Measurements from ENCODE around the gene ZSCAN1. TPM values are rescaled to one million over a fixed set of nuclear protein-coding genes. Genes with fewer than 3 reads are reported as not detected.

ZSCAN1 gene
- total and polyA plus RNA-seq, 2 experiments from 2014 or later, result 0.33 to 1.1 TPM

- DNase-seq (ENCODE audit: low spot score), result no peak
- 1% methylated on average over 23 of the region's 23 CpGs for WGBS (ENCODE audit: low lambda C conversion rate, missing lambda C conversion rate)
- Histone ChIP-seq H3K27me3 (no peaks in the 10 kb centered on the region), H4K20me1 (ENCODE audit: insufficient read depth, poor library complexity, severe bottlenecking) (no peaks in the 10 kb centered on the region), H3K4me3 (peak overlapping the region; percentile 94), H3K79me2 (peaks cover 40% of the 10 kb centered on the region), H3K27ac (peak overlapping the region; percentile 99), H3K4me2 (peak overlapping the region; percentile 85), H3K36me3 (replicated peaks; ENCODE audit: insufficient read depth, low read depth) (peaks cover 40% of the 10 kb centered on the region), H3K4me1 (ENCODE audit: insufficient read depth) (peaks cover 13% of the 10 kb centered on the region), H3K9me3 (ENCODE audit: low read depth) (peaks cover 64% of the 10 kb centered on the region), H3K9me2 (replicated peaks; ENCODE audit: insufficient read depth) (no peaks in the 10 kb centered on the region), H2AFZ (peak overlapping the region; percentile 99)
- TF ChIP-seq EZH2 (IDR thresholded peaks at IDR 0.05; ENCODE audit: borderline replicate concordance) (no peak), CTCF (IDR thresholded peaks at IDR 0.05; ENCODE audit: poor library complexity) (no peak), EZH2phosphoT487 (IDR thresholded peaks at IDR 0.05; ENCODE audit: low read depth, severe bottlenecking, unreplicated experiment) (no peak)
These were observed 31.9 kb upstream of the ZSCAN1 start for GRCh38 chr19:58001895-58002369.

GRCh38 chr19:58002384-58003173, 31.2 kb upstream of the ZSCAN1 start, which contains the start of gene ZNF606:
Gene ZNF606 (minus strand): TSS chr19:58002820. CDS start chr19:58001319, 1,501 bp downstream.
- peak within 1 kb of the TSS; percentile 99 for H3K27ac ChIP-seq
- H3K4me3 ChIP-seq, result peak within 1 kb of the TSS; percentile 94
- peaks cover 33% of the 10 kb centered on the region for H3K36me3 ChIP-seq (replicated peaks; ENCODE audit: insufficient read depth, low read depth)
- H3K79me2 ChIP-seq, result peaks cover 40% of the 10 kb centered on the region
- H3K4me2 ChIP-seq, result peak within 1 kb of the TSS; percentile 85
- TF ChIP-seq EZH2 (IDR thresholded peaks at IDR 0.05; ENCODE audit: borderline replicate concordance), result no peak
- no peak for TF ChIP-seq CTCF (IDR thresholded peaks at IDR 0.05; ENCODE audit: poor library complexity)
- TF ChIP-seq EZH2phosphoT487 (IDR thresholded peaks at IDR 0.05; ENCODE audit: low read depth, severe bottlenecking, unreplicated experiment), result no peak
- peaks cover 13% of the 10 kb centered on the region for H3K4me1 ChIP-seq (ENCODE audit: insufficient read depth)
- under 1% methylated on average over 78 of the region's 91 CpGs for WGBS (ENCODE audit: low lambda C conversion rate, missing lambda C conversion rate)
- peaks cover 64% of the 10 kb centered on the region for H3K9me3 ChIP-seq (ENCODE audit: low read depth)
- no peaks in the 10 kb centered on the region for H3K9me2 ChIP-seq (replicated peaks; ENCODE audit: insufficient read depth)
- no peaks in the 10 kb centered on the region for H4K20me1 ChIP-seq (ENCODE audit: insufficient read depth, poor library complexity, severe bottlenecking)
- DNase-seq (ENCODE audit: low spot score), result peak; percentile 96
- no peaks in the 10 kb centered on the region for H3K27me3 ChIP-seq
- peak within 1 kb of the TSS; percentile 99 for H2AFZ ChIP-seq

GRCh38 chr19:58003174-58003828, 30.5 kb upstream of the ZSCAN1 start:
- H3K27me3 ChIP-seq, result no peaks in the 10 kb centered on the region
- no peaks in the 10 kb centered on the region for H3K9me2 ChIP-seq (replicated peaks; ENCODE audit: insufficient read depth)
- H4K20me1 ChIP-seq (ENCODE audit: insufficient read depth, poor library complexity, severe bottlenecking), result no peaks in the 10 kb centered on the region
- H2AFZ ChIP-seq, result peak overlapping the region; percentile 99
- H3K79me2 ChIP-seq, result peaks cover 40% of the 10 kb centered on the region
- peaks cover 26% of the 10 kb centered on the region for H3K36me3 ChIP-seq (replicated peaks; ENCODE audit: insufficient read depth, low read depth)
- TF ChIP-seq EZH2 (IDR thresholded peaks at IDR 0.05; ENCODE audit: borderline replicate concordance), result no peak
- TF ChIP-seq CTCF (IDR thresholded peaks at IDR 0.05; ENCODE audit: poor library complexity), result no peak
- no peak for TF ChIP-seq EZH2phosphoT487 (IDR thresholded peaks at IDR 0.05; ENCODE audit: low read depth, severe bottlenecking, unreplicated experiment)
- peak overlapping the region; percentile 99 for H3K27ac ChIP-seq
- DNase-seq (ENCODE audit: low spot score), result no peak
- peaks cover 13% of the 10 kb centered on the region for H3K4me1 ChIP-seq (ENCODE audit: insufficient read depth)
- H3K4me2 ChIP-seq, result peak overlapping the region; percentile 85
- peak overlapping the region; percentile 94 for H3K4me3 ChIP-seq
- peaks cover 57% of the 10 kb centered on the region for H3K9me3 ChIP-seq (ENCODE audit: low read depth)
- 62% methylated on average over 29 of the region's 31 CpGs for WGBS (ENCODE audit: low lambda C conversion rate, missing lambda C conversion rate)
